KG1 (cell line): ENCODE data around the gene LAMA2.

Source experiments
- DNase-seq: peaks from one replicate; lab custom pipeline; 2025; lab: John Stamatoyannopoulos, UW

Gene LAMA2

GRCh38 chr6:129312880-129313279 lies 429.9 kb downstream of the LAMA2 start:
- no peak for DNase-seq

GRCh38 chr6:129314575-129314974 lies 431.6 kb downstream of the LAMA2 start:
- DNase-seq = no peak

GRCh38 chr6:129317931-129318820 lies 435.2 kb downstream of the LAMA2 start:
- no peak for DNase-seq

GRCh38 chr6:129320892-129321291 lies 438.0 kb downstream of the LAMA2 start:
- DNase-seq = no peak

GRCh38 chr6:129321303-129321702 lies 438.4 kb downstream of the LAMA2 start:
- DNase-seq = no peak

- DNase-seq = no peak
These were observed 441.4 kb downstream of the LAMA2 start for GRCh38 chr6:129324345-129324744.

GRCh38 chr6:129329678-129330077 lies 446.7 kb downstream of the LAMA2 start:
- no peak for DNase-seq

- no peak for DNase-seq
These were observed 448.7 kb downstream of the LAMA2 start for GRCh38 chr6:129331450-129332138.

GRCh38 chr6:129335792-129336191 lies 452.9 kb downstream of the LAMA2 start:
- DNase-seq = no peak

GRCh38 chr6:129338683-129339082 lies 455.7 kb downstream of the LAMA2 start:
- DNase-seq = no peak

- DNase-seq = no peak
These were observed 458.0 kb downstream of the LAMA2 start for GRCh38 chr6:129340983-129341382.

- no peak for DNase-seq
These were observed 459.3 kb downstream of the LAMA2 start for GRCh38 chr6:129342243-129342642.

- no peak for DNase-seq
These were observed 459.9 kb downstream of the LAMA2 start for GRCh38 chr6:129342796-129343195.

GRCh38 chr6:129344379-129344778 lies 461.4 kb downstream of the LAMA2 start:
- DNase-seq = no peak

- DNase-seq = no peak
These were observed 463.0 kb downstream of the LAMA2 start for GRCh38 chr6:129345890-129346289.

GRCh38 chr6:129346964-129347363 lies 464.0 kb downstream of the LAMA2 start:
- DNase-seq = no peak

GRCh38 chr6:129350278-129350677 lies 467.3 kb downstream of the LAMA2 start:
- no peak for DNase-seq

- no peak for DNase-seq
These were observed 468.9 kb downstream of the LAMA2 start for GRCh38 chr6:129351807-129352206.

GRCh38 chr6:129353067-129353466 lies 470.1 kb downstream of the LAMA2 start:
- no peak for DNase-seq

GRCh38 chr6:129356129-129356528 lies 473.2 kb downstream of the LAMA2 start:
- DNase-seq = no peak

GRCh38 chr6:129359811-129360681 lies 477.1 kb downstream of the LAMA2 start:
- no peak for DNase-seq

GRCh38 chr6:129360682-129360955 lies 477.7 kb downstream of the LAMA2 start:
- DNase-seq = no peak

- no peak for DNase-seq
These were observed 481.1 kb downstream of the LAMA2 start for GRCh38 chr6:129364037-129364436.
